ENCODE results near the gene TMCC2. TPM values are rescaled to one million over a fixed set of nuclear protein-coding genes. Genes with fewer than 3 reads are reported as not detected.

TMCC2 gene, protein sequence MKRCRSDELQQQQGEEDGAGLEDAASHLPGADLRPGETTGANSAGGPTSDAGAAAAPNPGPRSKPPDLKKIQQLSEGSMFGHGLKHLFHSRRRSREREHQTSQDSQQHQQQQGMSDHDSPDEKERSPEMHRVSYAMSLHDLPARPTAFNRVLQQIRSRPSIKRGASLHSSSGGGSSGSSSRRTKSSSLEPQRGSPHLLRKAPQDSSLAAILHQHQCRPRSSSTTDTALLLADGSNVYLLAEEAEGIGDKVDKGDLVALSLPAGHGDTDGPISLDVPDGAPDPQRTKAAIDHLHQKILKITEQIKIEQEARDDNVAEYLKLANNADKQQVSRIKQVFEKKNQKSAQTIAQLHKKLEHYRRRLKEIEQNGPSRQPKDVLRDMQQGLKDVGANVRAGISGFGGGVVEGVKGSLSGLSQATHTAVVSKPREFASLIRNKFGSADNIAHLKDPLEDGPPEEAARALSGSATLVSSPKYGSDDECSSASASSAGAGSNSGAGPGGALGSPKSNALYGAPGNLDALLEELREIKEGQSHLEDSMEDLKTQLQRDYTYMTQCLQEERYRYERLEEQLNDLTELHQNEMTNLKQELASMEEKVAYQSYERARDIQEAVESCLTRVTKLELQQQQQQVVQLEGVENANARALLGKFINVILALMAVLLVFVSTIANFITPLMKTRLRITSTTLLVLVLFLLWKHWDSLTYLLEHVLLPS
- total RNA-seq (2014; rRNA removed; shearing (Covaris generic)) = 1.5 and 2.3 TPM in 2 replicates
- polyA plus RNA-seq (2015; cell fraction: cytosol; rRNA removed) = 1.9 and 2.3 TPM in 2 replicates
- 1.6 and 1.8 TPM in 2 replicates for polyA plus RNA-seq (2015; cell fraction: nucleus; rRNA removed)

DNA sequence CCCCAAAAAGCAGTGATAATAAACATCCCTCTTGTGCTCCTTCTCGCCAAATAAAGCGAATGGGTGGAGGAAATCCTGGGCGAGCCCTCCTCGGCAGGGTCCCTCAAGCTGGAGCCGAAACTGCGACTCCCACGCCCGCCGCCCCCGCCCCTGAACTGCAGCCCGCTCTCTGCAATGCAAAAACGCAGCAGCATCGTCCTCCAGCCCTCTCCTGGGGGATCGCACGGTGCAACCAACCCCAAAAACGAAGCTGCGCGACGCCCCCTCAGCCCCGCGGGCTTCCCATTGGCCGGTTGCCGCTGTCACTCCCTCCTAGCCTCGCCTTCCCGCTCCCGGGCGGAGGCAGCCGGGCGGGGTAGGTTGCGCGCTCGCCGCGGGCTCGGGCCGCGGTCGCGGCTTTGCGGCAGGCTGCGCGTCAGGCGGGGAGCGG, at the start of gene TMCC2:
TSS of gene TMCC2 (plus strand) at position 363 of the 430 bp plus-strand sequence. CDS start 619 bp downstream, outside the sequence.
- DNase-seq (ENCODE audit: low read depth) = peak; percentile 86

DNA sequence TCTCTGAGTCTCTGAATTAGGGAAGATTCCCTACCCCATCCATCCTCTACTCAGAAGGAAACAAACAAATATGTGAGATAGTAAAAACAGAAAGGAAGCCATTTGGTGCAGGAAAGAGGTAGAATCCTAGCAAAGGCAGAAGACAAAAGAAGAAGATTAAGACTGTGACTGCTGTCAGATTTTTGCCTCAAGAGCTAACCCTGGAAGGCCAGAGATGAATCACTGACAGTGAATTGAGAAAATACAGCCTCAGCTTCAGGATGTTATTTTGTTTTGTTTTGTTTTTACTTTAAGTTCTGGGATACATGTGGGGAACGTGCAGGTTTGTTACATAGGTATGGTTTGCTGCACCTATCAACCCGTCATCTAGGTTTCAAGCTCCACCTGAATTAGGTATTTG, 47.9 kb upstream of the TMCC2 start:
- DNase-seq (ENCODE audit: low read depth) = no peak

DNA sequence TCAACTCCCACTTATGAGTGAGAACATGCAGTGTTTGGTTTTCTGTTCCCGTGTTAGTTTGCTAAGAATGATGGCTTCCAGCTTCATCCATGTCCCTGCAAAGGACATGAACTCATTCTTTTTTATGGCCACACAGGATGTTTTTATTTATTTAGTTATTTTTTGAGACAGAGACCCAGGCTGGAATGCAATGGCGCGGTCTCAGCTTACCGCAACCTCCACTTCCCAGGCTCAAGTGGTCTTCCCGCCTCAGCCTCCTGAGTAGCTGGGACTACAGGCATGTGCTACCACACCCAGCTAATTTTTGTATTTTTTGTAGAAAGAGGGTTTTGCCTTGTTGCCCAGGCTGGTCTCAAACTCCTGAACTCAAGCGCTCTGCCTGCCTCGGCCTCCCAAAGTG, 47.4 kb upstream of the TMCC2 start:
- DNase-seq (ENCODE audit: low read depth) = peak; percentile 25

DNA sequence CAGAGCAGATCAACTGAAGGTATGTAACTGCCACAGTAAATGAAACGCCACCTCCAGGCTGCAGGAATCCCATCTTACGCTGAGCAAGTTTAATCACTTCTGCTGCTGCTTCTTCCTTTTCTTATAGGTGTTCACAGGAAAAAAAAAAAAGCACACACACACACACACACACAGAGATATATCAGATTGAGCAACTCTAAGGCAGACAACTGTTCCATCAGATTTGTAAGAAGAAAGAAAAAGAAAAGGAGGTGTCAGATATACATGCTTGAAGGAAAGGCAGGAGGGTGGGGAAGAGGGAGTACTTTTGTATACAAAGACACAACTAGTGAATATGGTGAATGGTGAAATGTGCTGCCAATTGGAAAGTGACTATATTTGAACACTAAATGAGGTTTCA, 44.8 kb upstream of the TMCC2 start:
- DNase-seq (ENCODE audit: low read depth) = no peak

DNA sequence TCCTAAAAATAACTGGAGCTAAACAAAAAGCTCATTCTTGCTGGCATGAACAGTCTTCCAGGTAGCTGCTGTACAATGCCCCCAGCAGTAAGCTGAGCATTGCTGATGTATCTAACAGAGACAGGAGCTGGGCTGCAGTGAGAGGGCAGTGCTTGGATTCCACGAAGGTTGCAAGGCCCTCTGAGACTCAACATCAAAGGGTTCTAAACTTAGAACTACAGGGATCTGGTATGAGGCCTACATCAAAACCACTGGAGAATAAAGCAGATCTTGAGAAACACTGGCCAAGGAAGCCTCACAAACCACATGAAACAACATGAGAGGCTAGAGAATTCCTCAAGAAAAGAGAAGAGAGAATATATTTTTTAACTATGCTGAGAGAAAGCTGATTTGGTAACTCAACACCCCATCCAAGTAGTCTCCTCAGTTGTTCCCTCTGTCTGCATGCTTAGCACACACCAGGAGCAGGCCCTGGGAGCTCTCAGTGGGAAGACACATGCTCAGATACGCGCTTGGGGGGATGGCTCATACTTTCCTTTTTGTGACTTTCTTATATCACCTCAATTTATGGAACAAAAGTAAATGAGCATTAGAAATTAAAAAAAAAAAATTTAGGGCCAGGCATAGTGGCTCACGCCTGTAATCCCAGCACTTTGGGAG, 43.9 kb upstream of the TMCC2 start:
- DNase-seq (ENCODE audit: low read depth) = peak; percentile 32

DNA sequence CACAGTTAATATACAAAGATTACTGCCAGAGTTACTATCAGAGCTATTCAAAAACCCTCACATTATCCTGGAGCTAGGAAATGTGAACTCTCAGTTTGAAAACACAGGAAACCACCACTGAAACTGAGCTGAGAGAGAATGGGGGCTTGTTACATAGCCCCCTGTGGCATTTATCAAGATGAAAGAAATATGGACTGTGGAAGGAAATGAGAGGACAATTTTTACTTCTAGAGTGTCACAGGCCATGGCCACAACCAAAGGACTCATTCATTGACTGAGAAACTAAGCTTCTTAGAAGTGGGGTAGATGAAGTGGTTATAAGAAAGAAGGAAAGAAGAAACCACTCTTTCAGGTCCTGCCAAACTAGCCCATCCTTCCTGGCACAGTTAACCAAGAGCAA, 41.6 kb upstream of the TMCC2 start:
- DNase-seq (ENCODE audit: low read depth) = no peak

DNA sequence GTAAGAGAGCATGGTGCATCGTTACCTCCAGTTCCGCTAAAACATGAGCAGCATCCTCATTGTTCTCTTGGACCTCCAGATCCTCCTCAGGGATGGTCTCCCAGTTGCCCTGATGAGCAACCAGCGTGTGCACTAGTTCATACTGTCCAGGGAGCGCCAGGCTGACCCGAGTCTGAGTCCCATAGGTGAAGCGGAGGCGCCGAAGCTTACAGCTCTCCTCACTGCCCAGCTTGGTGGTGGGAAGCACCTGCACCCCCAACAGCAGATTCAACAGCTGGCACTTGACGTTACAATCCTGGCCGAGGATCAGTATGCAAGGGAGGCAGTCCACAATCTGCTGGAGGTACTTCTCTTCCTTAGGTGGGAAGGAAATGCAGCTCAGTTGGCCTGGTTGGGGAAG, 40.3 kb upstream of the TMCC2 start:
- no peak for DNase-seq (ENCODE audit: low read depth)

DNA sequence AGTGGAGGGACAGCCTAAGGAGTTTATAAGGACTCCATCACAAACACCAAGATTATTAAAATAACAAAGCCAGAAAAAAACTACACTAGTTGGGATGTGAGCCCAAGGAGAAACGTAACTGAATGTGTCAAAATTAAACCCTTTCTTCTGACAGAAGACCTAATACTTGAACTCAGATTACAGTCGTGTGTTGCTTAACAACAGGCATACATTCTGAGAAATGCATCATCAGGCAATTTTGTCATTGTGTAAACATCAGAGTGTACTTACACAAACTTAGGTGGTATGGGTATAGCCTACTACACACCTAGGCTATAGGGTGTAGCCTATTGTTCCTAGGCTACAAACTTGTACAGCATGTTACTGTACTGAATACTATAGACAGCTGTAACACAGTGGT, 39.6 kb upstream of the TMCC2 start:
- DNase-seq (ENCODE audit: low read depth) = no peak

DNA sequence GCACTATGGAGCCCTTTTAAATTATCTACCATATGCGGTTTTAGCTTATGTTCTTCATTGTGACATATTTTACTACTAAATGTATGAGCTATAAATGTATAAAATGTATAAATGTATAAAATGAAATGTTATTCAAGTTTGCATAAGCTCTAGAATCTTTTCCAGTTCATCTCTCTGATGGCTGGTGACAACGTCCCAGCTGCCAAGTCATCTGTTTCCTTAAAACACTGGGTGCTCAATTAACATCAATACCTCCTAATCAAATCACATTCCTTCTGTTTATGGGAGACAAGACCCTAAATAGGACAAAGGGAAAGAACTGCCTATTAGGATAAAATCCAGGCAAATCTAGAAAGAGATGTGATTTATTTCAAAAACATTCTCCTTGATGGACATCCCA, 39.1 kb upstream of the TMCC2 start:
- DNase-seq (ENCODE audit: low read depth) = no peak

DNA sequence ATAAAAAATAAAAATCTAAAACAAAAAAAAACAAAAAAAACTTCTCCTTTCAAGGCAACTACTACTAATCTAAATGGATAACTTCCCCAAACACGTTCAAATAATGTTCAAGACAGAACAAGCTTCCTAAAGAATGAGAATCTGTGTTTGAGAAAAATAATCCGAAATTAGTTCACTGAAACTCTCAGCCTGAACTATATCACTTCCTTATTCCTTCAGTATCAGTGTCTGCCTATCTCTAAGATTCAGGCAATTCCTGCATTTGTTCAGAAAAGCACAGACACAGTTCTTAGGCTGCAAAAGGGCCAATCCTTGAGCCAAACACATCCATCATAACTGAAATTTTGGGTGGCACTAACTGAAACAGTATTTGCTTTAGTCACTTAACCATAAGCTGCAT, 38.6 kb upstream of the TMCC2 start:
- DNase-seq (ENCODE audit: low read depth) = no peak

DNA sequence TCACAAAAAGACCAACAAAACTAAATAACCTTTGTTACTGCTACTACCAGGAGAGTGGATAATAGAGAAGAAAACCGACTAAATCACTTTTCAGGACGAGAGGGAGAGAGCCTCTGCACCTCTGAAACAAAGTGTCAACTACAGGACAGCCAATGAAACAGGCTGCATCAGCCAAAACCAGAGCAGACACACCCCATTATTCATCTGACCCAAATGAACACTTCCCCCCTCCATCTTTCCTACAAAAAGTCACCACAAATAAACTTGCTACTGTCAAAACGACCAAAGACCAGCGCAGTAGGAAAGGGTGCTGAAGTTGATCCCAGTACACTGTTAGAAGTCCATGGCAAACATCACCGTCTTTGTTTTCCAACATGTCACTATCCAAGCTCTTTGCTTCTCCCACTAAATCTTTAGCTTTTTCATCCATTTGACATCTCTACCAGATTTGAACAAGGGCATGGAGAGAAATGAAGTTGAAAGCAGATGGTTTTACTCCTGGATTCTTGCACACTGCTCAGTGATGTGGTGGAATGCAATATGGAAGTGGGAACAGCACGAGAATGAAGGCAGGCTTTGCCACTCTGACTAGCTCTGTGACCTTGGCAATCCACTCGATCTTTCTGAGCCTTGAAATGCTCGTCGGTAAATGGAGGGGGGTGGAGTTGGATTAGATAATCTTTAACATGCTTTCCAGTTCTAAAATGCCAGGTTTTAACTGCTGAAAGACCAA, 36.7 kb upstream of the TMCC2 start:
- DNase-seq (ENCODE audit: low read depth) = no peak

DNA sequence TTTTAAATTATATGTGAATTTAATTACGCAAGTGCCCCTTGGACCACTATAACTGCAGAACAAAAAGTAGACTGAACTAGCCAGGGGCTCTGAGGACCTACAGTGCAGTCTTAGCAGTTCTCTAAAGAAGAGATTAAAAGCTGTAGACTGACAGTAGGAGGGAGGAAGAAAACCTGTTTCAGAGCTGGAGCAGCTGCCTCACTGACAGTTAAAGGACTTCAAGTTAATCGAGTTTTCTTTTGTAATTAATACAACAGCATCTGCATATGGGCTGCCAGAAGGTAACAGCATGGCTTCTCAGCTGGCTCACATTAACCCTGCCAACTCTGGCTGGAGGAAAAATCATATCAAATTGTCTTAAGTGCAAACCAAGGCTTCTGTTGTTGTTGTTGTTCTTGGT, 36.1 kb upstream of the TMCC2 start:
- no peak for DNase-seq (ENCODE audit: low read depth)

DNA sequence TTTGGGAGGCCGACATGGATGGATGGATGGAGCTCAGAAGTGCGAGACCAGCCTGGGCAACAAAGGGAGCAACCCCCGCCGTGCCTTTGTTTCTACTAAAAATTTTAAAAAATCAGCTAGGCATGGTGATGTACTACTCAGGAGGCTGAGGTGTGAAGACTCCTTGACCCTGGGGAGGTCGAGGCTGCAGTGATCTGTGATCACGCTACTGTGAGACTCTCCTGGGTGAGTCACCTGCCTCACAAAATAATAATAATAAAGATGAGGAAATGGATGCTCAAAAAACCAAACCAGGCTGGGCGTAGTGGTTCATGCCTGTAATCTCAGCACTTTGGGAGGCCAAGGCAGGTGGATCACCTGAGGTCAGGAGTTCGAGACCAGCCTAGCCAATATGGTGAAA, 35.5 kb upstream of the TMCC2 start:
- no peak for DNase-seq (ENCODE audit: low read depth)

DNA sequence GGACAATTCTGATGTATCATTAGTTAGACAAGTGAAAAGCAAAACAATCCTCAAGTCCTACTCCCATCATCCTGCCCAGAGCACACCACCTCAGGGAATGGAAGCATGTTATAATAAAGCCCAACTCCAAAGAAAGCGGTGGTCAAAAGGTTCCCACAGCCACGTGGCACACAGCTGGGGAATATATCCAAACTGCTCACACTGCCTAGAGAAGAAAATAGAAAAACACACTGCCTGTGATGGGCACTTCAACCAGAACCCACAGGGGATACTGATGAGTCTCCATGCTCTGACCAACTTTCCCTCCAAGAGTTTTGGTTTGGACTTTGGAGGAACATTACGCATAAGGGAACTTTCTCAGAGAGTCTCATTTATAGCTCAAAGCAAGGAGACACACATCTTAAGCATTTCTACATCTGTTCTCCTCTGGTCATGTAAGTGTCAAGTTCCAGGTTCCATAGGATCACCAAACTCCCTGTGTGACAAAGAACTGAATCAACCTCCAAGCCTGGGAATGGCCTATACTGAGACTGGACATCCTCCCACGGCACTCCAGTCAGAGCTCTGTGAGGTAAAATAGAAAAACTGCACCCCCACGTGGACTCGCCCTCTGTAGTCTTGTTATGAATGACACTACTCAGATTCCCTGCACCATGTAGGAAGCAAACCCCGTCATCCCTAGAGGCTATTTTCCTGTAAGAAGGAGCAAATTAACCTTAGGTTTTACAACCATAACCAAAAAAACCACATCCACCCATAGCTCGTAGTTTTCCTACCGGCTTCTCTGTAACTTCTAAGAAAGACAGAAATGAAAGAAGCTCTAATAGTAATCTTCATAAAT, 28.4 kb upstream of the TMCC2 start:
- DNase-seq (ENCODE audit: low read depth) = no peak

DNA sequence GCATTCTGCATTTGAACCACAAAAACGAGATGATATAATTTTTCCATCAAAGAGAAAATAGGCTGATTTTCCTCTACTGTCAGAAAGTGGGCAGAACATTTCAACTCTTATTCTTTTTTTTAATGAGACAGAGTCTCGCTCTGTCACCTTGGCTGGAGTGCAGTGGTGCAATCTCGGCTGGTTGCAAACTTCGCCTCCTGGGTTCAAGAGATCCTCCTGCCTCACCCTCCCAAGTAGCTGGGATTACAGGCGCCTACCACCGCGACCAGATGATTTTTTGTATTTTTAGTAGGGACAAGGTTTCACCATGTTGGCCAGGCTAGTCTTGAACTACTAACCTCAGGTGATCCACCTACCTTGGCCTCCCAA, 27.8 kb upstream of the TMCC2 start:
- DNase-seq (ENCODE audit: low read depth) = no peak

DNA sequence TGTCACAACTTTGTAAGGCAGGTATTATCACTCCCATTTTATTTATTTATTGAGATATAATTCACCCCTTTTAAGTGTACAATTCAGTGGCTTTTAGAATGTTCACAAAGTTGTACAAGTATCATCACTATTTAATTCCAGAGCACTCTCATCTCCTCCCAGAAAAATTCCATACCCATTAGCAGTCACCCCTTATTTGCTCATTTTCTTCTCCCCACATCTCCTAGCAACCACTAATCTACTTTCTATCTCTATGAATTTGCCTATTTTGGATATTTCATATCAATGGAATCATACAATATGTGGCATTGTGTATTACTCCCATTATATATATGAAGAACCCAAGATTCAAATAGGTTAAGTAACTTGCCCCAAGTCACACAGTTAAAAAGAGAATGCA, 23.2 kb upstream of the TMCC2 start:
- DNase-seq (ENCODE audit: low read depth) = no peak

DNA sequence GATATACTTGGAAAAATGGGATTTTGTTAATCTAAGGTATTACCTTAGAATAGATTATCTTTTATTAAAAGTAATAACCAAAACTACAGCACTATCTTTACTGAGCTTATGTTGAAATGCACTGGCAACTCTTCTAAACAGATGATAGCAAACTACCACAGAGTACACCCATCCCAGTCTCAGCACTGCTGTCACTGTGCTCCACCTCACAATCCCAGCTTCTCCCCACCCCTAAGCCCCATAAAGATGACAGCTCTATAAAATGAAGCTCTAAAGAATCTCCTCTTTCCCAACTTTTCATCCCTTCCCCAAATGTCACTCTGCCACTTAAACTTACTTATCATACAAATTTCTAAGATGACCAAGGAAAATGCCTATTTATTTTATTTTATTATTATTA, 22.7 kb upstream of the TMCC2 start:
- DNase-seq (ENCODE audit: low read depth) = no peak

DNA sequence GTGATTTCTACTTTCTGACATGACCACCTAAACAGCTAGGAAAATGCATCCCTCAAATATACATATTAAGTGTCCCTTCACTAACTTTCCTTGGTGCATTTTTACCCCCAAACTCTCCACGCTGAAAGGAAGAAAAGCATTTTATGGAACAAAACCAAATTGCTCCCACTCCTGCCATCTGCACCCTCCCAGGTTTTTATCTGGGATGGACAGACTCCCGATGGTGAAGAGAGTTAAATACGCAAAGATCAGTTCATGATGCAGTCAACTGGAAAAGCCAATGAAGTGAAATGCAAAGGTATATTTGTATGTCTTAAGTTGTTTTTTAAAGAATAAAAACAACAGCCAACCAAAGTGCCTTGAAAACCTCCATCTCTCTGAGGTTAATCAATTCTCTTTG, 18.9 kb upstream of the TMCC2 start:
- no peak for DNase-seq (ENCODE audit: low read depth)

DNA sequence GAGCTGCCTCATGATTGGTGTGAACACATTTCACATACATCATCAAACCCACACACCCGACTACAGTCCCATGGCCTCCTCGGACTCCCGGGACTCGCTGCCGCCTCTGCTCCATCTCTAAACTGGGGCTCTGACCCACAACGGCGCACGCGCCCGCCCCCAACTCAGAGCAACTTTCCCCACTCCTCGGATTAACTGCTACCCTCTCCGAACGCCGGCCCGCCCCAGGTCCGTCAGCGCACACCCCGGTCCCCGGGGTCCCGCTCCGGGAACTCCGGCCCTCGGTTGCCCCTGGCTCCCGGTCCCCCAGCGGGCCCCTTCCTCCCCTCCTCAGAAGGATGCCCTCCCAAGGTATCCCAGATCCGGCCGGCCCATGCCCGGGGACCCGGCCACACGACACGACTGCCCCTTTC, 17.0 kb upstream of the TMCC2 start:
- DNase-seq (ENCODE audit: low read depth) = no peak

DNA sequence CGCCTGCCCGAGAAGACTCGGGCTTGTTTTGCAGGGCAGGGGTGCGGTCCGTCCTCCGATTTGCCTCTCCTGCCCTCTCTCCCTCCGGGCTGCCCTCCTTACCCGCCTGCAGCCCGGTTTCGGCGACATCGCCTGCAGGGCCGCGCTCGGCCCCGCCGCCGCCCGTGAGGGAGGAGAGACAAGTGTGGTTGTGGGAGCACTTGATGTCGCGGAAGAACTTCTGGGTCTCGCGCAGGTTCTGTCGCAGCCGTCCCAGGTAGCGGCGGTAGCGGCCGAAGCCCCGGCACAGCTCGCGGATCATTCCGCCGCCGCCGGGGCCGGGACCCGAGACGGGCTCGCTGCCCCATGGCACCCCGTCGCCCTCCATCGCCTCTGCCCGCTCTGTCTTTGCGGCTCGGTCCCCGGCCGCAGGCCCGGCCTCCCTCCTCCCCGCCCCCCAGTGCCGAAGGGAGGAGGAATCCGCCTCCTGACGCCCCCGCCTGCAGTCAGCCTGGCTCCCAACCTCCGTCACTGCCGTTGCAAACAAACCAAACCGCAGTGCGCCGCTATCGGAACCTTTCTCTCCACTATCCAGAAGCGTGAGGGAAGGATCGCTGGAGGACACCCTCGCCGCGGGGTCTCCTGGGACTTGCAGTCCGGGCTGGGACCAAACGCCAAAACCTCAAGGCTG, 16.4 kb upstream of the TMCC2 start, which contains the start of gene DSTYK:
TSS of gene DSTYK (minus strand) at position 534 of the 670 bp plus-strand sequence. CDS start at position 367, 167 bp downstream.
- peak; percentile 92 for DNase-seq (ENCODE audit: low read depth)

All from HT1080 (cell line).